ENCODE data around the gene CTRB1.

DNA sequence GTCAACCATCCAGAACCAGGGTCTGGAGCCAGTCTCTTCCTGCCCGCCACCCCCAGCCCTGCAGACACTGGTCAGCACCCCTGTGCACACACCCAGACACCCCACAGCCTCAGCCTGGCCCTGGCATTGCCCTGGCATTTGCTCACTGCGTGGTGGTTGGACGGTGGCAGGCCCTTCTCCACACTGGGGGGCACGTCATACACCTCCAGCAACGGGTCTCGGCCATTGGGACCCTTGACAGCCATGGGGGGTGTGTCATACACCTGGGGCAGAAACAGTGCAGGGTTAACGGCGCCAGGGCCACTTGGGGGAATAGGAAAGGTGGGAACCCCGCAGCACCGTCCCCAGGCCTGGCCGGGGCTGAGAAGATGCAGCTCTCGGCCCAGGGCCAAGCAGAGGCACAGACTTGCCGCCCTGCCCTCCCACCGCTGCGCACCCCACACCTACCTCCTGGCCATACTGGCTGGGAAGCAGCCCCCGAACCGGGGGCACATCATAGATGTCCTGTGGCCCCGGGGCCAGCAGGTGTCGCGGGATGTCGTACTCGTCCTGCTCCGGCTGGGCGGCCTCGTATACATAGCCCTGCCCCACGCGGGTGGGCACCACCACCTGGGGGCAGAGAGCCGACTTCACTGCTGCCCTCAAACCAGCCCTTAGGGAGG lies 18.1 kb downstream of the CTRB1 start:
- TF ChIP-seq TEAD4 (IDR thresholded peaks at IDR 0.05) (no peak), EP300 (IDR thresholded peaks at IDR 0.05; ENCODE audit: borderline replicate concordance) (no peak)

All from Ishikawa (cell line).